ENCODE data around the gene IFITM10.
"Not testable (repeated sequence)": the region's sequence is repeated elsewhere in the genome, so short reads cannot be mapped to it uniquely, and the experiment has no call there.

IFITM10 gene

GRCh38 chr11:1776331-1776851 lies 26.0 kb upstream of the IFITM10 start:
- H3K9ac ChIP-seq (ENCODE audit: low read length) = no peak overlapping the region
- H3K27me3 ChIP-seq (replicated peaks; ENCODE audit: control insufficient read depth, insufficient read depth, low read length) = peaks cover 12% of the 10 kb centered on the region
- H3K4me3 ChIP-seq (ENCODE audit: low read length) = no peak overlapping the region
- H3K4me1 ChIP-seq (ENCODE audit: control insufficient read depth, insufficient read depth, low read length) = peaks cover 23% of the 10 kb centered on the region
- H3K9me3 ChIP-seq (ENCODE audit: control insufficient read depth, low read length) = peaks cover 5% of the 10 kb centered on the region
- no peak for DNase-seq (ENCODE audit: low read depth)
- H3K36me3 ChIP-seq (ENCODE audit: control insufficient read depth, insufficient read depth, low read length, severe bottlenecking) = no peaks in the 10 kb centered on the region

- H3K27me3 ChIP-seq (replicated peaks; ENCODE audit: control insufficient read depth, insufficient read depth, low read length) = peaks cover 10% of the 10 kb centered on the region
- no peaks in the 10 kb centered on the region for H3K36me3 ChIP-seq (ENCODE audit: control insufficient read depth, insufficient read depth, low read length, severe bottlenecking)
Measured at GRCh38 chr11:1774886-1775285, 24.5 kb upstream of the IFITM10 start.

GRCh38 chr11:1773994-1774550 lies 23.7 kb upstream of the IFITM10 start:
- DNase-seq (ENCODE audit: low read depth) = no peak
- Histone ChIP-seq H3K9ac (ENCODE audit: low read length) (no peak overlapping the region), H3K4me1 (ENCODE audit: control insufficient read depth, insufficient read depth, low read length) (peaks cover 27% of the 10 kb centered on the region), H3K9me3 (ENCODE audit: control insufficient read depth, low read length) (peaks cover 5% of the 10 kb centered on the region), H3K4me3 (ENCODE audit: low read length) (no peak overlapping the region), H3K27me3 (replicated peaks; ENCODE audit: control insufficient read depth, insufficient read depth, low read length) (peaks cover 2% of the 10 kb centered on the region), H3K36me3 (ENCODE audit: control insufficient read depth, insufficient read depth, low read length, severe bottlenecking) (no peaks in the 10 kb centered on the region)

More at GRCh38 chr11:1774886-1775285, 24.5 kb upstream of the IFITM10 start:
- Histone ChIP-seq H3K4me3 (ENCODE audit: low read length) (no peak overlapping the region), H3K4me1 (ENCODE audit: control insufficient read depth, insufficient read depth, low read length) (peaks cover 24% of the 10 kb centered on the region), H3K9ac (ENCODE audit: low read length) (no peak overlapping the region), H3K9me3 (ENCODE audit: control insufficient read depth, low read length) (peaks cover 5% of the 10 kb centered on the region)
- DNase-seq (ENCODE audit: low read depth) = no peak

- no peak overlapping the region for H3K9ac ChIP-seq (ENCODE audit: low read length)
- no peak overlapping the region for H3K4me3 ChIP-seq (ENCODE audit: low read length)
- no peaks in the 10 kb centered on the region for H3K36me3 ChIP-seq (ENCODE audit: control insufficient read depth, insufficient read depth, low read length, severe bottlenecking)
- peaks cover 29% of the 10 kb centered on the region for H3K4me1 ChIP-seq (ENCODE audit: control insufficient read depth, insufficient read depth, low read length)
- no peak for DNase-seq (ENCODE audit: low read depth)
- no peaks in the 10 kb centered on the region for H3K27me3 ChIP-seq (replicated peaks; ENCODE audit: control insufficient read depth, insufficient read depth, low read length)
- H3K9me3 ChIP-seq (ENCODE audit: control insufficient read depth, low read length) = peaks cover 5% of the 10 kb centered on the region
Measured at GRCh38 chr11:1773131-1773993, 23.0 kb upstream of the IFITM10 start.

- peaks cover 5% of the 10 kb centered on the region for H3K9me3 ChIP-seq (ENCODE audit: control insufficient read depth, low read length)
- H3K36me3 ChIP-seq (ENCODE audit: control insufficient read depth, insufficient read depth, low read length, severe bottlenecking) = no peaks in the 10 kb centered on the region
- DNase-seq (ENCODE audit: low read depth) = peak; percentile 93
- H3K27me3 ChIP-seq (replicated peaks; ENCODE audit: control insufficient read depth, insufficient read depth, low read length) = no peaks in the 10 kb centered on the region
- peaks cover 24% of the 10 kb centered on the region for H3K4me1 ChIP-seq (ENCODE audit: control insufficient read depth, insufficient read depth, low read length)
- H3K4me3 ChIP-seq (ENCODE audit: low read length) = peak overlapping the region; percentile 51
- peak overlapping the region; percentile 71 for H3K9ac ChIP-seq (ENCODE audit: low read length)
Measured at GRCh38 chr11:1772270-1773130, 22.1 kb upstream of the IFITM10 start.

GRCh38 chr11:1771700-1772099 lies 21.3 kb upstream of the IFITM10 start:
- peaks cover 24% of the 10 kb centered on the region for H3K4me1 ChIP-seq (ENCODE audit: control insufficient read depth, insufficient read depth, low read length)
- H3K9ac ChIP-seq (ENCODE audit: low read length) = peak overlapping the region; percentile 71
- H3K4me3 ChIP-seq (ENCODE audit: low read length) = peak overlapping the region; percentile 51
- DNase-seq (ENCODE audit: low read depth) = peak; percentile 79
- H3K27me3 ChIP-seq (replicated peaks; ENCODE audit: control insufficient read depth, insufficient read depth, low read length) = no peaks in the 10 kb centered on the region
- H3K9me3 ChIP-seq (ENCODE audit: control insufficient read depth, low read length) = peaks cover 5% of the 10 kb centered on the region
- H3K36me3 ChIP-seq (ENCODE audit: control insufficient read depth, insufficient read depth, low read length, severe bottlenecking) = no peaks in the 10 kb centered on the region

GRCh38 chr11:1771273-1771672 lies 20.9 kb upstream of the IFITM10 start:
- Histone ChIP-seq H3K4me3 (ENCODE audit: low read length) (no peak overlapping the region), H3K36me3 (ENCODE audit: control insufficient read depth, insufficient read depth, low read length, severe bottlenecking) (no peaks in the 10 kb centered on the region), H3K27me3 (replicated peaks; ENCODE audit: control insufficient read depth, insufficient read depth, low read length) (no peaks in the 10 kb centered on the region), H3K9ac (ENCODE audit: low read length) (no peak overlapping the region), H3K4me1 (ENCODE audit: control insufficient read depth, insufficient read depth, low read length) (peaks cover 24% of the 10 kb centered on the region), H3K9me3 (ENCODE audit: control insufficient read depth, low read length) (peaks cover 2% of the 10 kb centered on the region)
- no peak for DNase-seq (ENCODE audit: low read depth)

- no peaks in the 10 kb centered on the region for H3K9me3 ChIP-seq (ENCODE audit: control insufficient read depth, low read length)
- H3K36me3 ChIP-seq (ENCODE audit: control insufficient read depth, insufficient read depth, low read length, severe bottlenecking) = no peaks in the 10 kb centered on the region
- no peak overlapping the region for H3K9ac ChIP-seq (ENCODE audit: low read length)
- DNase-seq (ENCODE audit: low read depth) = no peak
- peaks cover 24% of the 10 kb centered on the region for H3K4me1 ChIP-seq (ENCODE audit: control insufficient read depth, insufficient read depth, low read length)
- no peak overlapping the region for H3K4me3 ChIP-seq (ENCODE audit: low read length)
- no peaks in the 10 kb centered on the region for H3K27me3 ChIP-seq (replicated peaks; ENCODE audit: control insufficient read depth, insufficient read depth, low read length)
Measured at GRCh38 chr11:1770528-1770927, 20.1 kb upstream of the IFITM10 start.

GRCh38 chr11:1770061-1770460 lies 19.7 kb upstream of the IFITM10 start:
- no peaks in the 10 kb centered on the region for H3K36me3 ChIP-seq (ENCODE audit: control insufficient read depth, insufficient read depth, low read length, severe bottlenecking)
- H3K27me3 ChIP-seq (replicated peaks; ENCODE audit: control insufficient read depth, insufficient read depth, low read length) = no peaks in the 10 kb centered on the region
- no peaks in the 10 kb centered on the region for H3K9me3 ChIP-seq (ENCODE audit: control insufficient read depth, low read length)
- H3K4me3 ChIP-seq (ENCODE audit: low read length) = no peak overlapping the region
- H3K4me1 ChIP-seq (ENCODE audit: control insufficient read depth, insufficient read depth, low read length) = peaks cover 24% of the 10 kb centered on the region
- DNase-seq (ENCODE audit: low read depth) = no peak
- H3K9ac ChIP-seq (ENCODE audit: low read length) = no peak overlapping the region

- not testable (repeated sequence) for H3K27me3 ChIP-seq (replicated peaks; ENCODE audit: control insufficient read depth, insufficient read depth, low read length); H3K4me3 ChIP-seq (ENCODE audit: low read length); DNase-seq (ENCODE audit: low read depth)
Measured at GRCh38 chr11:1769304-1769936, 19.0 kb upstream of the IFITM10 start.

More at GRCh38 chr11:1769304-1769936, 19.0 kb upstream of the IFITM10 start:
- not testable (repeated sequence) for H3K36me3 ChIP-seq (ENCODE audit: control insufficient read depth, insufficient read depth, low read length, severe bottlenecking); H3K9me3 ChIP-seq (ENCODE audit: control insufficient read depth, low read length); H3K9ac ChIP-seq (ENCODE audit: low read length)
- H3K4me1 ChIP-seq (ENCODE audit: control insufficient read depth, insufficient read depth, low read length) = peaks cover 25% of the 10 kb centered on the region
